H9 (cell line): ENCODE data around the gene NSRP1. TPM values are rescaled to one million over a fixed set of nuclear protein-coding genes. Genes with fewer than 3 reads are reported as not detected.

Experiments
- DNase-seq: peaks from one replicate; pipeline ENCODE4 v3.0.0-alpha.2; 2017
- H2AFZ ChIP-seq: one replicate; pipeline ENCODE4 v1.6.1; 2013; ENCODE audit warnings: mild to moderate bottlenecking, low read length, control low read depth, moderate library complexity
- H2AK5ac ChIP-seq: 2 replicates; pipeline ENCODE4 v1.6.1; 2013; ENCODE audit warnings: low read length, control low read depth, mixed read lengths; ENCODE audit not compliant: insufficient read length
- H2BK120ac ChIP-seq: one replicate; pipeline ENCODE4 v1.6.1; 2013; ENCODE audit warnings: low read depth, mild to moderate bottlenecking, low read length, control low read depth, inconsistent platforms; ENCODE audit not compliant: poor library complexity, severe bottlenecking
- H2BK12ac ChIP-seq: 2 replicates; pipeline ENCODE4 v1.6.1; 2013; ENCODE audit warnings: low read length, control low read depth, mixed read lengths, low read depth; ENCODE audit not compliant: insufficient read length
- H2BK15ac ChIP-seq: 2 replicates; pipeline ENCODE4 v1.6.1; 2013; ENCODE audit warnings: low read depth, low read length, control low read depth
- H2BK20ac ChIP-seq: one replicate; pipeline ENCODE4 v1.6.1; 2013; ENCODE audit warnings: low read depth, mild to moderate bottlenecking, low read length, control low read depth, inconsistent platforms; ENCODE audit not compliant: poor library complexity, severe bottlenecking
- H2BK5ac ChIP-seq: 2 replicates; pipeline ENCODE4 v1.6.1; 2013; ENCODE audit warnings: low read length, control low read depth, mixed read lengths; ENCODE audit not compliant: insufficient read length
- H3K14ac ChIP-seq: 2 replicates; pipeline ENCODE4 v1.6.1; 2013; ENCODE audit warnings: low read length, control low read depth; ENCODE audit not compliant: insufficient read depth
- H3K18ac ChIP-seq: 2 replicates; pipeline ENCODE4 v1.6.1; 2013; ENCODE audit warnings: low read depth, mild to moderate bottlenecking, mixed read lengths, low read length, control low read depth; ENCODE audit not compliant: insufficient read length
- H3K23ac ChIP-seq: 2 replicates; pipeline ENCODE4 v1.6.1; 2013; ENCODE audit warnings: low read length, control low read depth, mixed read lengths, low read depth; ENCODE audit not compliant: insufficient read length
- H3K23me2 ChIP-seq: 2 replicates; pipeline ENCODE4 v1.6.1; 2013; ENCODE audit warnings: low read depth, mild to moderate bottlenecking, mixed read lengths, low read length, control low read depth; ENCODE audit not compliant: insufficient read length, poor library complexity, severe bottlenecking
- H3K27ac ChIP-seq: 2 replicates; pipeline ENCODE4 v1.5.1; 2013; ENCODE audit warnings: low read length, control low read depth, mixed read lengths, low read depth; ENCODE audit not compliant: insufficient read length
- H3K27me3 ChIP-seq: 2 replicates; pipeline ENCODE4 v1.6.1; 2013; ENCODE audit warnings: low read length, control low read depth, inconsistent platforms; ENCODE audit not compliant: insufficient read depth
- H3K4ac ChIP-seq: 2 replicates; pipeline ENCODE4 v1.6.1; 2013; ENCODE audit warnings: low read depth, mild to moderate bottlenecking, control low read depth, inconsistent platforms, low read length, moderate library complexity
- H3K4me1 ChIP-seq: 2 replicates; pipeline ENCODE4 v1.6.1; 2013; ENCODE audit warnings: low read length, control low read depth, inconsistent platforms; ENCODE audit not compliant: insufficient read depth
- H3K4me2 ChIP-seq: 2 replicates; pipeline ENCODE4 v1.6.1; 2013; ENCODE audit warnings: low read length, control low read depth, mixed read lengths; ENCODE audit not compliant: insufficient read length, insufficient read depth
- H3K56ac ChIP-seq: 2 replicates; pipeline ENCODE4 v1.6.1; 2013; ENCODE audit warnings: low read depth, mild to moderate bottlenecking, mixed read lengths, low read length, control low read depth; ENCODE audit not compliant: insufficient read length
- H3K79me1 ChIP-seq: 2 replicates; pipeline ENCODE4 v1.6.1; 2013; ENCODE audit warnings: low read depth, mild to moderate bottlenecking, moderate library complexity, low read length, control low read depth, inconsistent platforms; ENCODE audit not compliant: insufficient read depth, poor library complexity, severe bottlenecking
- H3K79me2 ChIP-seq: 2 replicates; pipeline ENCODE4 v1.6.1; 2013; ENCODE audit warnings: low read length, control low read depth, inconsistent platforms; ENCODE audit not compliant: insufficient read depth
- H3K9ac ChIP-seq: 2 replicates; pipeline ENCODE4 v1.6.1; 2013; ENCODE audit warnings: low read length, control low read depth, mixed read lengths; ENCODE audit not compliant: insufficient read length; ENCODE audit errors: extremely low read depth
- H3K9me3 ChIP-seq: one replicate; pipeline ENCODE4 v1.6.1; 2013; ENCODE audit warnings: low read depth, low read length, inconsistent platforms; ENCODE audit not compliant: control insufficient read depth
- H3T11ph ChIP-seq: one replicate; pipeline ENCODE4 v1.6.1; 2013; ENCODE audit warnings: mild to moderate bottlenecking, low read length, control low read depth, inconsistent platforms
- H4K20me1 ChIP-seq: one replicate; pipeline ENCODE4 v1.6.1; 2013; ENCODE audit not compliant: control insufficient read depth, insufficient read length, insufficient read depth
- H4K5ac ChIP-seq: 2 replicates; pipeline ENCODE4 v1.6.1; 2013; ENCODE audit warnings: low read depth, mild to moderate bottlenecking, mixed read lengths, low read length, control low read depth; ENCODE audit not compliant: insufficient read length
- H4K8ac ChIP-seq: replicated peaks from 2 replicates; pipeline ENCODE4 v1.6.1; 2013; ENCODE audit warnings: low read length, control low read depth, mixed read lengths, low read depth; ENCODE audit not compliant: insufficient read length
- H4K91ac ChIP-seq: 2 replicates; pipeline ENCODE4 v1.6.1; 2013; ENCODE audit warnings: low read depth, mild to moderate bottlenecking, moderate library complexity, mixed read lengths, low read length, control low read depth; ENCODE audit not compliant: insufficient read length
- H3K27ac Mint-ChIP-seq, 3 experiments: 2 replicates in 2 of 3; 3 replicates in 1 of 3; pipeline ENCODE4 v1.8.0; 2020 to 2021; ENCODE audit warnings: mixed read lengths in 3 of 3, mild to moderate bottlenecking in 1 of 3, moderate library complexity in 1 of 3
- H3K27me3 Mint-ChIP-seq: 2 replicates; pipeline ENCODE4 v1.8.0; 2021; ENCODE audit warnings: low read depth, mild to moderate bottlenecking, moderate library complexity, mixed read lengths
- H3K36me3 Mint-ChIP-seq, 3 experiments: 2 replicates in 2 of 3; 3 replicates in 1 of 3; pipeline ENCODE4 v1.8.0; 2020 to 2021; ENCODE audit warnings: low read depth in 3 of 3, mixed read lengths in 3 of 3; ENCODE audit not compliant: insufficient read depth in 1 of 3
- H3K4me1 Mint-ChIP-seq, 2 experiments: 2 replicates each; pipeline ENCODE4 v1.8.0; 2020; ENCODE audit warnings: mixed read lengths in 2 of 2
- H3K4me3 Mint-ChIP-seq, 2 experiments: 2 replicates in 1 of 2; 3 replicates in 1 of 2; pipeline ENCODE4 v1.8.0; 2020 to 2021; ENCODE audit warnings: mild to moderate bottlenecking in 2 of 2, mixed read lengths in 2 of 2, moderate library complexity in 1 of 2
- H3K9me3 Mint-ChIP-seq, 2 experiments: 2 replicates in 1 of 2; 3 replicates in 1 of 2; pipeline ENCODE4 v1.8.0; 2020; ENCODE audit warnings: mild to moderate bottlenecking in 2 of 2, mixed read lengths in 2 of 2, moderate library complexity in 1 of 2
- CTCF ChIP-seq: fragments of 200-600 bp; sonication (generic); conservative IDR thresholded peaks from 3 replicates; pipeline ENCODE4 v1.8.0; 2021; ENCODE audit warnings: antibody characterized with exemption, mild to moderate bottlenecking
- WGBS: extraction: QIAGEN DNeasy Blood & Tissue Kit; methylation state at CpG from one replicate; pipeline ENCODE4 v1.1.7; 2013; ENCODE audit warnings: missing lambda C conversion rate, low lambda C conversion rate, mixed read lengths; ENCODE audit not compliant: insufficient read length; ENCODE audit errors: extremely low coverage; 5-methylcytosine and 5-hydroxymethylcytosine counted together
- total RNA-seq: library from RNA; stranded (reverse); gene quantifications from 2 replicates; pipeline ENCODE4 v1.2.1, GENCODE V29; 2021

Gene NSRP1
- total RNA-seq, 1 experiment from 2014 or later = 33.3 TPM

DNA sequence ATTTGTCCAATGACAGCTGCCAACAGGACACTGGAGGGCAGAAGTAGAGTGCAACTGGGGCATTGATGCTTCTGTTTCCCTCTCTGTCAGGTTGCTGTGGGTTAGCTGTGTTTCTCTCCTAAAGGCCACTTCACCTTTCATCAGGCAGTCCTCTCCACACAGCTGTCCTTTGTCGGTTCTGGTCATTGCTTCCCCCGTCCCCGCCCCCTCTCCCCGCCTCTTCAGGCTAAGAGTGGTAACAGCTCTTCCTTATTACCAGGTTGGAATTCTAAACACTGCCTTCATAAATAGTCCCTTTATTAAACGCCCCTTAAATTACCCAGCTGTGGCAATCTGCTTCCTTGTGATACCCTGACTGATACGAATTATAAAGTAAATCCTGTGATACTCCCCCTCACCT, 31.8 kb upstream of the NSRP1 start:
- H2AK5ac ChIP-seq = no peak overlapping the region
- H2BK120ac ChIP-seq = no peak overlapping the region
- no peak overlapping the region for H3K4me2 ChIP-seq
- H3K18ac ChIP-seq = no peak overlapping the region
- DNase-seq = no peak
- H2BK15ac ChIP-seq = no peak overlapping the region
- Mint-ChIP-seq H3K36me3 (no peaks in the 10 kb centered on the region), H3K4me3 (no peak overlapping the region), H3K9me3 (peaks cover 0 to 3% of the 10 kb centered on the region in 2 experiments; a peak in 1 of 5 replicates), H3K4me1 (no peaks in the 10 kb centered on the region), H3K27ac (no peak overlapping the region), H3K27me3 (peaks cover 11% of the 10 kb centered on the region)
- H3K4me1 ChIP-seq = no peaks in the 10 kb centered on the region
- H3K27ac ChIP-seq = no peak overlapping the region
- no peak for TF ChIP-seq CTCF
- no peak overlapping the region for H4K5ac ChIP-seq
- H3K79me2 ChIP-seq = no peaks in the 10 kb centered on the region
- no peak overlapping the region for H2BK5ac ChIP-seq
- H3K23me2 ChIP-seq = no peaks in the 10 kb centered on the region
- H3T11ph ChIP-seq = no peak overlapping the region
- H3K56ac ChIP-seq = no peak overlapping the region
- no peak overlapping the region for H3K14ac ChIP-seq
- no peak overlapping the region for H4K91ac ChIP-seq
- no peak overlapping the region for H2AFZ ChIP-seq
- no peaks in the 10 kb centered on the region for H3K79me1 ChIP-seq
- H3K9ac ChIP-seq = no peak overlapping the region
- H3K9me3 ChIP-seq = no peaks in the 10 kb centered on the region
- H3K27me3 ChIP-seq = no peaks in the 10 kb centered on the region
- no peaks in the 10 kb centered on the region for H4K20me1 ChIP-seq
- no peak overlapping the region for H2BK20ac ChIP-seq
- no peak overlapping the region for H4K8ac ChIP-seq
- no peak overlapping the region for H3K23ac ChIP-seq
- no peak overlapping the region for H2BK12ac ChIP-seq
- no CpG with 5 or more reads among the region's 6 CpGs for WGBS
- no peak overlapping the region for H3K4ac ChIP-seq
